NK-92 treated with Interleukin-12 subunit alpha and Interleukin-12 subunit beta, amount 100 ng/mL, for 24 hours (cell line): ENCODE results near the gene PRKCE.

Source experiments
- DNase-seq: peaks from one replicate; lab custom pipeline; 2025; lab: John Stamatoyannopoulos, UW

Gene PRKCE

GRCh38 chr2:46169467-46169866, 518.0 kb downstream of the PRKCE start:
- DNase-seq: no peak

DNA sequence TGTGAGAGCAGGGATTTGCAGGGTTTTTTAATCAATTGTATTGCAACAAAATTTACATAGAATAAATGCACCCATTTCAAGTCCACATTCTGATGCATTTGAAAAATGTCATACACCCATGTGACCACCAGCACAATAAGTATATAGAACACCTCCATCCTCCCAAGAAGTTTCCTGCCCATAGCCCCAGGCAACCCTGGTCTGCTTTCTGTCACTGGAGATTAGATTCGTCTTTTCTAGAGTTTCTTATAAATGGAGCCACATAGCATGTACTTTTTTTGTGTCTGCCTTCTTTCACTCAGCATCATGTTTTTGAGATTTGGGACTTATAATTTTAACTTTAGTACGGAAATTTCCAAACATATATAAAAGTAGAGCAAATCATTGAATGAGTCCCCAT, 518.6 kb downstream of the PRKCE start:
- no peak for DNase-seq

DNA sequence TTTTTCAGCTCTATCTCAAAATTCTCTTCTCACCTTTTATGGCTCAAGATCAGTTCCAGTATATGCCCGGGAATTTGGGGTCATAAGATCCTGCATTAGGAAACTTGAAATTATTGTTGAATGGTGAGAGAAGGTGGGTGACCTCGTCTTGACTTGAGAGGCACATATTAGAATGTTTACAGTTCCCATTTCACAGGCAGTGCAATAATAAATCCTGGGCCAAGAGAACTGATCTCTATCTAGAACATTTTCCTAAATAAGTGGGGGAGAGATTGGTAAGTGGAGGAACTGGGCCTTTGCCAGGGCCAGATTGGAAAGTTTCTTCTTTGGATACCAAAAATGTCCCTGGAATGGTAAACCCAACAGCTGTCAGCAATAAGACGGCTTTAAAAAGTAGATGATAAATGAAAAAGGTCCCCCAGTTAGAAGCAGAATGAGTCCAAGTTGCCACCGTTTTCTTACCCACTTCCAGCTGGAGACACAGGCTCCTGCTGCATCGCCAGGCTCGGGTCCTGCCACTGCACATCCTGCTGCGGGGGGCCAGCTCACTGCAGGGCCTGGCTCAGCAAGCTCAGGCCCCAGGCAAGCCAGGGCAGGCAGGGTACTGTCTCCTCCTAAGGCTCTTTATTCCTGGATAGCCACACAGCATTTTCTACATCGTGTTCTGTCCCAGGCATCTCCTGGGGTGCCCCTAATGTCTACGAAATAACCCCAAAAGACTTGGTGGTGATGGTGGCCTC, 519.3 kb downstream of the PRKCE start:
- no peak for DNase-seq

DNA sequence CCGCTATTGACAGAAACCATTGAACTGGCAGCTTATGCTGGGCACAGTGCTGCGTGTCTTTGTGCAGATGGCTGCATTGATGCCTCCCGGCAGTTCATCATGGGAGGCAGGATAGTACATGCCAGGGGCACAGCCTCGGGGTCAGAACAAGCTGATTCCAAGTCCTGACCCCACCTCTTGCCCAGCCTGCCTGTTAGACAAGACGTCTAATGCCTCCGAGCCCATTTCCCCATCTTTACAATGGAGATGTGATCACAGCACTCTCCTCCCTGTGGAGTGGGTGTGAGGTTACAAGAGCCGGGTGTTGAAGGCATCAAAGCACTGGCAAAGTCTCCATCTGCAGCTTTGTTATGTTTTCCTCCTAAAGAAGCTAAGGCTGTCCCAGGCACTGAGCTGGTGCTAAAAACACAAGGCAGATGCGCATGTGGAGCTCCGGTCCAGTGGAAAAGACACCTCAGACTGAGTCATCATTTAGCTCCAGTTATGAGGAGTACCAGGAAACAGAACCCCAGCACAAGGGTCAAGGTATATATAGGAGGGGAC, 520.0 kb downstream of the PRKCE start:
- DNase-seq: no peak

GRCh38 chr2:46171996-46172546, 520.6 kb downstream of the PRKCE start:
- DNase-seq: no peak

DNA sequence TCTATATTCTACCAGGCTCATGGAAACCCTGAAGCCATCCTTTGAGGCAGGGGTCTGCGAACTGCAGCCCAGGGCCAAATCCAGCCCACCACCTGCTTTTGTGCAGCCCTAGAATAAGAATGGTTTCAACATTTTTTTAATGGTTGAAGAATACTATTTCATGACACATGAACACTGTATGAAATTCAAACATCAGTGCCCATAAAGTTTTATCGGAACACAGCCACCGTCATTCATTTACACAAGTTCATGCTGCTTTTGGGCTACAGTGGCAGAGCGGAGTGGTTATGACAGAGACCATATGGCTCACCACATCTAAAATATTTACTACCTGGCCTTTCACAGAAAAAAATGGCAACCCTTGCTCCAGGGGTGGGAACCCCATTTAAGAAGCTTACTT, 521.6 kb downstream of the PRKCE start:
- DNase-seq: no peak

DNA sequence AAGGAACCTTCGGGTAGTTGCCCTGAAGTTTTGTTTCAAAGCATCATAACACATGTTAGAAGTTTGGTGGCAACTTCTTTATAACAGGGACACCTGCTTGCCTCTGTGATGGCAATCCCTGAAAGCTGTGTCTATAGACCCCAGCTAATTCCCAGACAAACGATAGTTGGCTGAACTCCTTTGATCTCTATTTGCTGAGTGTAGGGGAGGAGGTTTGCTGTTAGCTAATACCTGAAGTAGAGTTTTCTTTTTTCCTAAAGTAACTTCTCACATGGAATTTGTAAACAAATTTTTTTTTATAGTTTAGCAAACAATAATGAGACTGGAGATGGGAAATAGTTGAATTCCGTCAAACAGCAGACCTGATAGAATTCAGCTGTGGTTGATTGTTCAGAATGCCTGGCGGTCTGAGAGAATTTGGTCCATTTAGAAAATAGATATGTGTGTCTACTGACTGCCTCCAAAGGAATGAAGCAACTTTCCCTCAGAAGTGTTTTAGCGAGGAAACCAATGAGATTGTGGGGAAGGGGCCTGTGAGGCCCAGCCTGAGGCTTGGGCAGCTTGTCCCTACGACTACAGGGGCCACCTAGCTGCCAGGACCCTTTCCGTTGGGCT, 522.3 kb downstream of the PRKCE start:
- no peak for DNase-seq

GRCh38 chr2:46174345-46175170, 523.1 kb downstream of the PRKCE start:
- no peak for DNase-seq

GRCh38 chr2:46175419-46175818, 523.9 kb downstream of the PRKCE start:
- DNase-seq: no peak

DNA sequence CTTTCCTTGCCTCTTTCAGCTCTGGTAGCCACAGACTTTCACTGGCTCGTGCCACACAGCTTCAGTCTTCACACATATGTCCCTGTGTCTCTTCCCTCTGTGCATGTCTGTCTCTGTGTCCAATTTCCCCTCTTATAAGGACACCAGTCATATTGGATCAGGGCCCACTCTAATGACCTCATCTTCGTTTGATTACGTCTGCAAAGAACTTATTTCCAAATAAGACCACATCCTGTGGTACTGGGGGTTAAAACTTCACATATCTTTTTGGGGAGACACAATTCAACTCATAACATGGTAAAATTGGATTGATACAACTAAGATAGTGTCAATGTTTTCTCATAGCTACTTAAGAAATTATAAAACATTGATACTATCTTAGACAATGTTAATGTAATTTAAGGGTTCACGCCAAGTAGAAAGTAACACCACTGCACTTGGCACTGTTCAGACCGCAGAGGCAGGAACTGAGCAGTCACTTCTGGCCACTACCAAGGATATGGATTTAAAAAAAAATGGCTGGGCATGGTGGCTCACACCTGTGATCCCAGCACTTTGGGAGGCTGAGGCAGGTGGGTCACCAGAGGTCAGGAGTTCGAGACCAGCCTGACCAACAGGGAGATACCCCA, 526.1 kb downstream of the PRKCE start:
- DNase-seq: no peak

GRCh38 chr2:46179037-46179621, 527.7 kb downstream of the PRKCE start:
- DNase-seq: peak; percentile 32

DNA sequence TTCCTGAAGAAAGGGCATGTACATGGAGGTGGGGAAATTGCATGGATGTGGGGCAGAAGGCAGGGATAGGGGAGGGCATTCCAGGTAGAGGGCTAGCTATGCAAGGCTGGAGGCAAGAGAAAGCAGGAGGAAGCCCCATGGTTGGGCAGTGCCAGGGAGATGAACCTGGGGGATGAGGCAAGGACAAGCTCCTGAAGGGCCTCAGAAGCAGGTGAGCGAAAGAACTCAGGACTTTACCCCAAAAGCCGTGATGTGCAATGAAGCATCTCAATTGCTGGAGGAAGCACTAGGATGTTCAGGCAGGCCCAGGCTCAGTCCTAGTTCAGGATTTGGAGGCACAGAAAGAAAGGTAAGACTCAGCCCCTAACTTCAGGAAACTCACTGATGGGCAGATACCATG, 528.7 kb downstream of the PRKCE start:
- no peak for DNase-seq

GRCh38 chr2:46181306-46181705, 529.8 kb downstream of the PRKCE start:
- DNase-seq: no peak

- no peak for DNase-seq
These were observed 530.5 kb downstream of the PRKCE start for GRCh38 chr2:46181789-46182530.

DNA sequence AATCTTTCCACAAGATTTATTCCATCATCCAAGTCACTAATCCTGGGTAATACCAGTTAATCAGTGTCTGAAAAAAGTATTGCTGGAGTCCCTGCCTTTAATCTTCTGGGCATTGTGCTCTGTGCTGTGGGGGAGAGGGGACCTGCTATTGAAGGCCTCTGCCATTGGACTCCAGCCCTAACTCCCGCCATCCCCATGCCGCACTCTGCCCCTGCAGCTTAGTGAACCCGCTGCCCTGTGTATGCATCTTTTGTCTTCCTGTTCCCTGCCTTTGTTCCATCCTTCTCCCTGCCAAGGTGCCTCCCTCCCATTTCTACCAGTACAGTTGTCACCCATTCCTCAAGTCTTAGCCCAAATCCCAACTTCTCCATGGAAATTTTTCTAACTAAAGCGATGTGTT, 532.0 kb downstream of the PRKCE start:
- no peak for DNase-seq

- DNase-seq: no peak
These were observed 533.5 kb downstream of the PRKCE start for GRCh38 chr2:46184794-46185583.

DNA sequence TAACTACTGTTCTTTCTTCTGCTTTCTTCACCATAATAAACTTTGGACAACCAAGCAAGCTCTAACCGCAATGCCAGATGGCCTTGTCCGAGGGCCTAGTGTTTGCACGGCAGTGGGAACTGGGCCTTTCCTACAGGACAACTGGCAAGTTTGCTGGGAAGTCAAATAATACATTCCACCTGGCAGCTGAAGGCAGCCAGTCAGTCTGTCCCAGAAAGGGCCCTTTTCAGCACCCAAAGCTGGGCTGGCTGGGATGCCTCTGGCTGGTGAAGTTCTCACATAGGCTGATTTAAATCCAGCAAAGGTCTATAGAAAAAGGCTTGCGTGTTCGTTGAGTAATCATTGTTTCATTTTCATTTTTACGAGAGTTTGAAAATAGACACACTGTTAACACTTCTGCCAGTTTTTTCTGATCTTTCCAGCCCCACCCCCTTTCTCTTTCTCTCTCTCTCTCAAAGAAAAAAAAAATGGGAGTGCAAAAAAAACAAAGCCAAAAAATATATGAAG, 535.7 kb downstream of the PRKCE start:
- no peak for DNase-seq

- no peak for DNase-seq
These were observed 536.7 kb downstream of the PRKCE start for GRCh38 chr2:46188041-46188716.

DNA sequence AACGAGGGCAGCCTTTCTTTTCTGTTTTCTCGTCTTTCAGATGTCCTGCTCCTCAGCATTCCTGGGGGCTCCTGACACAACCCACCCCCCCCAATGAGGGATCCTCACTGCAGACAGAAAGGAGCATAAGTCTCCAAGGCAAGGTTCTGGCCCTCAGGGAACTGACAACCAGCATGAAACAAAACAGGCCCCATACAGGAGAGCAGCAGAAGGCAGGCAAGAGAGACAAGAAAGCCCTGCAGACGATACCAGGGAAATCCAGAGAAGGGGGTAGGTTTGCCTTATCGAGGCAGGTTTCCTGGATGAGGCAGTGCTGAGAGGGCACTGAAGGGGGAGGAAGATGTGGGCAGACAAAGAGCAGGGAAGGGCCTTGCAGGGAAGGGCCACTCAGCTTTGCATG, 541.9 kb downstream of the PRKCE start:
- no peak for DNase-seq
